PC-9 (cell line): Measurements from ENCODE around the gene DOCK6. TPM values are rescaled to one million over a fixed set of nuclear protein-coding genes. Genes with fewer than 3 reads are reported as not detected.

Experiments
- BruUV-seq: library from RNA; stranded (reverse); fragments of 400-500 nt; replicated peaks from 2 replicates; lab custom pipeline; 2021; lab: Mats Ljungman, UMichigan
- CTCF ChIA-PET: fragments of 300-600 bp; sonication (Branson Sonifier 250); formaldehyde crosslinking; loops from one replicate; lab custom pipeline; 2022; ENCODE audit warnings: antibody characterized with exemption; lab: Charles Lee
- POLR2A ChIA-PET: fragments of 300-600 bp; sonication (Branson Sonifier 250); formaldehyde crosslinking; loops from one replicate; lab custom pipeline; 2022; ENCODE audit warnings: antibody characterized with exemption; ENCODE audit not compliant: unreplicated experiment; lab: Charles Lee
- DNase-seq, 2 experiments: peaks; one replicate each; pipeline versions ENCODE4 v3.0.0 to v3.0.0-alpha.2; 2015 to 2022; ENCODE audit warnings: mixed read lengths in 1 of 2
- H2AFZ ChIP-seq: fragments of 200-600 bp; sonication (generic); 2 replicates; pipeline ENCODE4 v1.8.1; 2017; ENCODE audit warnings: antibody characterized with exemption
- H3F3A ChIP-seq: fragments of 200-600 bp; sonication (generic); 2 replicates; pipeline ENCODE4 v1.8.1; 2017; ENCODE audit warnings: antibody characterized with exemption, mild to moderate bottlenecking, low read depth; ENCODE audit not compliant: insufficient read depth
- H3K27ac ChIP-seq: fragments of 200-600 bp; sonication (generic); 2 replicates; pipeline ENCODE4 v1.6.1; 2016; ENCODE audit warnings: mixed run types
- H3K27me3 ChIP-seq: fragments of 200-600 bp; sonication (generic); 2 replicates; pipeline ENCODE4 v1.6.1; 2016; ENCODE audit warnings: low read depth, mixed run types; ENCODE audit not compliant: insufficient read depth
- H3K36me3 ChIP-seq: fragments of 200-600 bp; sonication (generic); 2 replicates; pipeline ENCODE4 v1.6.1; 2016; ENCODE audit warnings: low read depth, mixed run types
- H3K4me1 ChIP-seq: fragments of 200-600 bp; sonication (generic); replicated peaks from 2 replicates; pipeline ENCODE4 v1.6.1; 2016; ENCODE audit warnings: mixed run types; ENCODE audit not compliant: insufficient read depth
- H3K4me2 ChIP-seq: fragments of 200-600 bp; sonication (generic); 2 replicates; pipeline ENCODE4 v1.6.1; 2017; ENCODE audit warnings: mixed run types
- H3K4me3 ChIP-seq: fragments of 200-600 bp; sonication (generic); 2 replicates; pipeline ENCODE4 v1.6.1; 2016; ENCODE audit warnings: mixed run types
- H3K79me2 ChIP-seq: fragments of 200-600 bp; sonication (generic); 2 replicates; pipeline ENCODE4 v1.6.1; 2017; ENCODE audit warnings: low read depth, mixed run types
- H3K9me2 ChIP-seq: fragments of 200-600 bp; sonication (generic); 2 replicates; pipeline ENCODE4 v1.8.1; 2017; ENCODE audit warnings: mild to moderate bottlenecking; ENCODE audit not compliant: insufficient read depth
- H3K9me3 ChIP-seq: fragments of 200-600 bp; sonication (generic); 2 replicates; pipeline ENCODE4 v1.8.1; 2016; ENCODE audit warnings: low read depth; ENCODE audit not compliant: insufficient read depth
- H4K20me1 ChIP-seq: fragments of 200-600 bp; sonication (generic); 2 replicates; pipeline ENCODE4 v1.8.1; 2017; ENCODE audit not compliant: insufficient read depth
- CTCF ChIP-seq: fragments of 200-600 bp; sonication (generic); conservative IDR thresholded peaks from 2 replicates; pipeline ENCODE4 v1.6.1; 2017; ENCODE audit warnings: mixed run types, antibody characterized with exemption, mild to moderate bottlenecking, moderate library complexity
- EZH2 ChIP-seq: fragments of 200-600 bp; sonication (generic); IDR thresholded peaks from 2 replicates; pipeline ENCODE4 v1.8.0; 2017; ENCODE audit warnings: antibody characterized with exemption, low read depth
- intact Hi-C: fragments of 100-400 bp; cut with micrococcal nuclease; formaldehyde crosslinking; loops from one replicate; pipeline ENCODE4 v1.10.0; 2022; ENCODE audit not compliant: unreplicated experiment
- total RNA-seq: library from RNA; stranded (reverse); gene quantifications from 2 replicates; pipeline ENCODE4 v1.2.3, GENCODE V29; 2021

The DOCK6 gene
- total RNA-seq, 1 experiment from 2014 or later, result 32.5 TPM

GRCh38 chr19:11291991-11292390 is 29.7 kb upstream of the DOCK6 start:
- no peak overlapping the region for H3K27ac ChIP-seq
- H3K4me3 ChIP-seq, result no peak overlapping the region
- no peak for DNase-seq
- no TSS peak for BruUV-seq
- TF ChIP-seq CTCF (no peak), EZH2 (no peak)
- POLR2A ChIA-PET, result no interaction called here
- H3K27me3 ChIP-seq, result no peaks in the 10 kb centered on the region
- no peaks in the 10 kb centered on the region for H3K79me2 ChIP-seq
- H3K4me1 ChIP-seq, result peaks cover 30% of the 10 kb centered on the region
- no peaks in the 10 kb centered on the region for H3K9me3 ChIP-seq
- H2AFZ ChIP-seq, result no peak overlapping the region
- intact Hi-C loops, result loop anchor here (2.0 kb wide), 1 partner anchor 191 kb away; no protein-coding TSS in a partner anchor
- CTCF ChIA-PET, result no interaction called here
- H3K36me3 ChIP-seq, result no peaks in the 10 kb centered on the region
- H4K20me1 ChIP-seq, result no peaks in the 10 kb centered on the region
- H3K4me2 ChIP-seq, result no peak overlapping the region
- H3K9me2 ChIP-seq, result no peaks in the 10 kb centered on the region
- peaks cover 33% of the 10 kb centered on the region for H3F3A ChIP-seq

- no peak for DNase-seq
- intact Hi-C loops, result no loop called here
- Histone ChIP-seq H3F3A (peaks cover 27% of the 10 kb centered on the region), H2AFZ (no peak overlapping the region), H3K9me3 (no peaks in the 10 kb centered on the region), H3K4me2 (no peak overlapping the region), H3K4me3 (no peak overlapping the region), H3K36me3 (no peaks in the 10 kb centered on the region), H3K9me2 (no peaks in the 10 kb centered on the region), H3K27me3 (no peaks in the 10 kb centered on the region), H3K4me1 (peaks cover 24% of the 10 kb centered on the region), H4K20me1 (no peaks in the 10 kb centered on the region), H3K27ac (no peak overlapping the region), H3K79me2 (no peaks in the 10 kb centered on the region)
- ChIA-PET CTCF (interaction anchor here (0.7 kb wide), 1 partner anchor 417 kb away, joined by 4 read pairs; no protein-coding TSS in a partner anchor), POLR2A (no interaction called here)
- TF ChIP-seq CTCF (no peak), EZH2 (no peak)
- BruUV-seq, result no TSS peak
Observed at GRCh38 chr19:11291415-11291814, 29.1 kb upstream of the DOCK6 start.

GRCh38 chr19:11290256-11290655 is 27.9 kb upstream of the DOCK6 start:
- no peaks in the 10 kb centered on the region for H3K79me2 ChIP-seq
- no peaks in the 10 kb centered on the region for H3K9me3 ChIP-seq
- H3K27ac ChIP-seq, result no peak overlapping the region
- H3K27me3 ChIP-seq, result no peaks in the 10 kb centered on the region
- H3K4me1 ChIP-seq, result peaks cover 15% of the 10 kb centered on the region
- no peak for TF ChIP-seq CTCF
- no peak for TF ChIP-seq EZH2
- no TSS peak for BruUV-seq
- no peaks in the 10 kb centered on the region for H3K9me2 ChIP-seq
- H3K4me3 ChIP-seq, result no peak overlapping the region
- POLR2A ChIA-PET, result no interaction called here
- no peaks in the 10 kb centered on the region for H3K36me3 ChIP-seq
- no peak overlapping the region for H3K4me2 ChIP-seq
- no peak for DNase-seq
- H3F3A ChIP-seq, result peaks cover 15% of the 10 kb centered on the region
- intact Hi-C loops, result no loop called here
- no peaks in the 10 kb centered on the region for H4K20me1 ChIP-seq
- no peak overlapping the region for H2AFZ ChIP-seq
- CTCF ChIA-PET, result interaction anchor here (0.6 to 0.7 kb wide), 2 partner anchors 24 to 50 kb away, joined by 8 to 16 read pairs; no protein-coding TSS in a partner anchor
